SK-N-SH treated with all-trans-retinoic acid at 6 μM for 48 hours (cell line): ENCODE measurements around the gene TRNP1.

Source experiments
- ATAC-seq: fragments of 200-7000 bp; cut with Tn5 transposase; 3 replicates; pipeline ENCODE4 v1.9.1; 2020; ENCODE audit warnings: mild to moderate bottlenecking, moderate library complexity
- ARNTL ChIP-seq: fragments of 450-650 bp; formaldehyde crosslinking; IDR thresholded peaks from 2 replicates; pipeline ENCODE4 v1.5.0; 2020; ENCODE audit warnings: low read depth, mild to moderate bottlenecking, moderate library complexity, borderline replicate concordance
- BACH2 ChIP-seq: fragments of 250-450 bp; sonication (Bioruptor Pico); IDR thresholded peaks from 2 replicates; pipeline ENCODE4 v1.9.0; 2021; ENCODE audit warnings: mild to moderate bottlenecking, borderline replicate concordance
- CREB5 ChIP-seq: fragments of 250-450 bp; sonication (Bioruptor Pico); IDR thresholded peaks from 2 replicates; pipeline ENCODE4 v1.5.1; 2020; ENCODE audit warnings: low read depth, mild to moderate bottlenecking, moderate library complexity
- CSDC2 ChIP-seq: fragments of 250-450 bp; sonication (Bioruptor Pico); IDR thresholded peaks from 2 replicates; pipeline ENCODE4 v1.5.0; 2020; ENCODE audit warnings: mild to moderate bottlenecking, moderate library complexity
- ESRRG ChIP-seq: fragments of 250-450 bp; sonication (Bioruptor Pico); IDR thresholded peaks from 2 replicates; pipeline ENCODE4 v1.6.1; 2021; ENCODE audit warnings: mild to moderate bottlenecking
- GLIS3 ChIP-seq: fragments of 250-450 bp; sonication (Bioruptor Pico); IDR thresholded peaks from 2 replicates; pipeline ENCODE4 v1.5.0; 2020; ENCODE audit warnings: mild to moderate bottlenecking, moderate library complexity
- ISL1 ChIP-seq: fragments of 250-450 bp; sonication (Bioruptor Pico); IDR thresholded peaks from 2 replicates; pipeline ENCODE4 v2.1.2; 2022; ENCODE audit warnings: mild to moderate bottlenecking, moderate library complexity
- OSR1 ChIP-seq: fragments of 250-450 bp; sonication (Bioruptor Pico); IDR thresholded peaks from 2 replicates; pipeline ENCODE4 v1.8.0; 2022; ENCODE audit warnings: moderate library complexity, mild to moderate bottlenecking, inconsistent platforms
- POU6F1 ChIP-seq: fragments of 250-450 bp; sonication (Bioruptor Pico); IDR thresholded peaks from 2 replicates; pipeline ENCODE4 v1.8.0; 2021; ENCODE audit warnings: low read depth, mild to moderate bottlenecking, moderate library complexity, borderline replicate concordance
- PPARA ChIP-seq: fragments of 250-450 bp; sonication (Bioruptor Pico); IDR thresholded peaks from 2 replicates; pipeline ENCODE4 v1.5.0; 2020; ENCODE audit warnings: mild to moderate bottlenecking, borderline replicate concordance
- RARB ChIP-seq: fragments of 250-450 bp; sonication (Bioruptor Pico); IDR thresholded peaks from 2 replicates; pipeline ENCODE4 v1.8.0; 2021; ENCODE audit warnings: mild to moderate bottlenecking, moderate library complexity
- SNAI2 ChIP-seq: fragments of 250-450 bp; sonication (Bioruptor Pico); IDR thresholded peaks from 2 replicates; pipeline ENCODE4 v1.5.0; 2020; ENCODE audit warnings: mild to moderate bottlenecking, moderate library complexity
- TCF4 ChIP-seq: fragments of 250-450 bp; sonication (Bioruptor Pico); IDR thresholded peaks from 2 replicates; pipeline ENCODE4 v1.8.0; 2021; ENCODE audit warnings: mild to moderate bottlenecking, moderate library complexity, borderline replicate concordance
- TOX ChIP-seq: fragments of 250-450 bp; sonication (Bioruptor Pico); IDR thresholded peaks from 2 replicates; pipeline ENCODE4 v1.8.0; 2021; ENCODE audit warnings: mild to moderate bottlenecking, moderate library complexity, borderline replicate concordance
- TSHZ2 ChIP-seq: fragments of 250-450 bp; sonication (Bioruptor Pico); IDR thresholded peaks from 2 replicates; pipeline ENCODE4 v1.5.0; 2020; ENCODE audit warnings: mild to moderate bottlenecking, moderate library complexity
- ZC3H10 ChIP-seq: fragments of 250-450 bp; sonication (Bioruptor Pico); IDR thresholded peaks from 2 replicates; pipeline ENCODE4 v1.5.1; 2021; ENCODE audit warnings: mild to moderate bottlenecking, moderate library complexity
- ZFP3 ChIP-seq: fragments of 250-450 bp; sonication (Bioruptor Pico); IDR thresholded peaks from 2 replicates; pipeline ENCODE4 v1.5.0; 2020; ENCODE audit warnings: mild to moderate bottlenecking, moderate library complexity
- ZFP30 ChIP-seq: fragments of 450-650 bp; formaldehyde crosslinking; IDR thresholded peaks from 2 replicates; pipeline ENCODE4 v1.5.0; 2022; ENCODE audit warnings: mild to moderate bottlenecking, moderate library complexity
- ZNF565 ChIP-seq: fragments of 450-650 bp; formaldehyde crosslinking; conservative IDR thresholded peaks from 2 replicates; pipeline ENCODE4 v1.5.0; 2020; ENCODE audit warnings: low read depth, mild to moderate bottlenecking, moderate library complexity
- ZNF70 ChIP-seq: fragments of 450-650 bp; formaldehyde crosslinking; IDR thresholded peaks from 2 replicates; pipeline ENCODE4 v1.5.0; 2020; ENCODE audit warnings: mild to moderate bottlenecking, moderate library complexity
- ZNF8 ChIP-seq: fragments of 450-650 bp; formaldehyde crosslinking; IDR thresholded peaks from 2 replicates; pipeline ENCODE4 v1.5.0; 2020; ENCODE audit warnings: mild to moderate bottlenecking, moderate library complexity
- TF ChIP-seq, protein P1 (sequence below): fragments of 250-450 bp; sonication (Bioruptor Pico); IDR thresholded peaks from 2 replicates; pipeline ENCODE4 v1.8.0; 2020; ENCODE audit warnings: mild to moderate bottlenecking, moderate library complexity, borderline replicate concordance
- TF ChIP-seq, protein P2 (sequence below): fragments of 250-450 bp; sonication (Bioruptor Pico); IDR thresholded peaks from 2 replicates; pipeline ENCODE4 v1.5.1; 2021; ENCODE audit warnings: mild to moderate bottlenecking, moderate library complexity

Gene TRNP1

DNA sequence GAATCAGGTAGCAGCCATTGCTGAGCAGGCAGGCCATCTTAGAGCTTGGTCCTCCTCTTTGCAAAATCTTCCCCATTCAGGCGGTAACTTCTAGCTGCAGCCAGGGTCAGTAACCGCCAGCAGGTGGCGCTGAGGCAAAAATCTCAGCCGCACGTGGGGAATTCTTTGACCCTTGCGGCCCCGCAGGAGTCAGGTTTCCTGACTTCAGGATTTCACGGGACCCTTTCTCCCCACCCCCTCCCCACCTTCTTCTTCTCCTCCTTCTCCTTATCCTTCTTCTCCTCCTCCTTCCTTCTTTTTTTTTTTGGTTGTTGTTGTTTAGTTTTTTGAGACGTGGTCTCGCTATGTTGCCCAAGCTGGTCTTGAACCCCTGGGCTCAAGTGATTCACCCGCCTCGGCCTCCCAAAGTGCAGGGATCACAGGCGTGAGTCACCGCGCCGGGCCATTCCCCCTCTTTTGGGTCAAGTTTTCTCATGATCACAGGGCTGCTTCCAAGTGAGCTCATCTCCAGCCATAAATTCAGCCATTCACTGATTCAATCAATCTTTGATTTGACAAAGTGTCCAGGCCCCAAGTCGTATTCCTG lies 52.6 kb downstream of the TRNP1 start:
- TF ChIP-seq SNAI2 (no peak), TSHZ2 (CRISPR knock-in tag) (no peak), TOX (CRISPR knock-in tag) (no peak), GLIS3 (CRISPR knock-in tag) (no peak), RARB (no peak), ZFP30 (CRISPR knock-in tag) (no peak), ZNF8 (CRISPR knock-in tag) (no peak), CSDC2 (no peak), ZNF70 (CRISPR knock-in tag) (no peak), TCF4 (CRISPR knock-in tag) (no peak), ESRRG (CRISPR knock-in tag) (no peak), BACH2 (CRISPR knock-in tag) (no peak), OSR1 (no peak), ISL1 (CRISPR knock-in tag) (no peak)
- TF ChIP-seq, protein P1, sequence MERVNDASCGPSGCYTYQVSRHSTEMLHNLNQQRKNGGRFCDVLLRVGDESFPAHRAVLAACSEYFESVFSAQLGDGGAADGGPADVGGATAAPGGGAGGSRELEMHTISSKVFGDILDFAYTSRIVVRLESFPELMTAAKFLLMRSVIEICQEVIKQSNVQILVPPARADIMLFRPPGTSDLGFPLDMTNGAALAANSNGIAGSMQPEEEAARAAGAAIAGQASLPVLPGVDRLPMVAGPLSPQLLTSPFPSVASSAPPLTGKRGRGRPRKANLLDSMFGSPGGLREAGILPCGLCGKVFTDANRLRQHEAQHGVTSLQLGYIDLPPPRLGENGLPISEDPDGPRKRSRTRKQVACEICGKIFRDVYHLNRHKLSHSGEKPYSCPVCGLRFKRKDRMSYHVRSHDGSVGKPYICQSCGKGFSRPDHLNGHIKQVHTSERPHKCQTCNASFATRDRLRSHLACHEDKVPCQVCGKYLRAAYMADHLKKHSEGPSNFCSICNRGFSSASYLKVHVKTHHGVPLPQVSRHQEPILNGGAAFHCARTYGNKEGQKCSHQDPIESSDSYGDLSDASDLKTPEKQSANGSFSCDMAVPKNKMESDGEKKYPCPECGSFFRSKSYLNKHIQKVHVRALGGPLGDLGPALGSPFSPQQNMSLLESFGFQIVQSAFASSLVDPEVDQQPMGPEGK (CRISPR knock-in tag), result no peak
- ATAC-seq, result peak; percentile 82

- no peak for TF ChIP-seq ZNF8 (CRISPR knock-in tag)
- TF ChIP-seq PPARA, result no peak
- TF ChIP-seq ARNTL (CRISPR knock-in tag), result no peak
- TF ChIP-seq TCF4 (CRISPR knock-in tag), result no peak
- TF ChIP-seq ZFP3 (CRISPR knock-in tag), result no peak
- TF ChIP-seq ESRRG (CRISPR knock-in tag), result no peak
- TF ChIP-seq ISL1 (CRISPR knock-in tag), result no peak
- no peak for TF ChIP-seq TSHZ2 (CRISPR knock-in tag)
- TF ChIP-seq RARB, result no peak
- TF ChIP-seq POU6F1, result no peak
- TF ChIP-seq ZC3H10 (CRISPR knock-in tag), result no peak
- no peak for TF ChIP-seq TOX (CRISPR knock-in tag)
- TF ChIP-seq, all 23 proteins: peak for 0
- no peak for ATAC-seq
Observed at GRCh38 chr1:27047914-27048313, 54.4 kb downstream of the TRNP1 start.

GRCh38 chr1:27049100-27049499 lies 55.6 kb downstream of the TRNP1 start:
- TF ChIP-seq RARB (no peak), CREB5 (CRISPR knock-in tag) (no peak), SNAI2 (no peak), TCF4 (CRISPR knock-in tag) (no peak), ISL1 (CRISPR knock-in tag) (no peak), ZNF565 (CRISPR knock-in tag) (no peak), ZFP30 (CRISPR knock-in tag) (no peak), GLIS3 (CRISPR knock-in tag) (no peak)
- TF ChIP-seq, protein P2, sequence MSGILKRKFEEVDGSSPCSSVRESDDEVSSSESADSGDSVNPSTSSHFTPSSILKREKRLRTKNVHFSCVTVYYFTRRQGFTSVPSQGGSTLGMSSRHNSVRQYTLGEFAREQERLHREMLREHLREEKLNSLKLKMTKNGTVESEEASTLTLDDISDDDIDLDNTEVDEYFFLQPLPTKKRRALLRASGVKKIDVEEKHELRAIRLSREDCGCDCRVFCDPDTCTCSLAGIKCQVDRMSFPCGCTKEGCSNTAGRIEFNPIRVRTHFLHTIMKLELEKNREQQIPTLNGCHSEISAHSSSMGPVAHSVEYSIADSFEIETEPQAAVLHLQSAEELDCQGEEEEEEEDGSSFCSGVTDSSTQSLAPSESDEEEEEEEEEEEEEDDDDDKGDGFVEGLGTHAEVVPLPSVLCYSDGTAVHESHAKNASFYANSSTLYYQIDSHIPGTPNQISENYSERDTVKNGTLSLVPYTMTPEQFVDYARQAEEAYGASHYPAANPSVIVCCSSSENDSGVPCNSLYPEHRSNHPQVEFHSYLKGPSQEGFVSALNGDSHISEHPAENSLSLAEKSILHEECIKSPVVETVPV (CRISPR knock-in tag), result no peak
- TF ChIP-seq, protein P1 (CRISPR knock-in tag), result no peak
- TF ChIP-seq, all 23 proteins: peak for 0
- no peak for ATAC-seq
